ENCODE data around the gene SMIM43.

DNA sequence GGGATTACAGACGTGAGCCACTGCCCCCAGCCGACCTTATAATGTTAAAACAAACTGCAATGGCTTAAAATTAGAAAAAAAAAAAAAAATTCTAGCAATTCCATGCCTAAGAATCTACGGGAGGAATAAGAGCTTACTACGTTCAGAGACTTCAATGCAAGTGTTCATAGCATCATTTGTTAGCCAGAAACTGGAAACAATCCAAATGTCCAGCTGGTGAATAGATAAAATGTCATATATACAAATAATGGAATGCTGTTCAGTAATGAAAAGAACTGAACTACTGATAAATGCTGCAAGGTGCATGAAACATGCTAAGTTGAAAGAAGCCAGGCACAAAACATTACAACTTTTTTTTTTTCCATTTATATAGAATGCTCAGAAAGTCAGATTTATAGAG lies 41.4 kb upstream of the SMIM43 start:
- no peak for TF ChIP-seq POLR2A (IDR thresholded peaks at IDR 0.05; ENCODE audit: low read length)
- no peak for TF ChIP-seq GATA1 (IDR thresholded peaks at IDR 0.05; ENCODE audit: low read depth, low read length)

Measured in erythroblast (primary cell).